NCI-H146 treated with DMSO at 0.1 percent for 48 hours (cell line): ENCODE measurements around the gene COQ8B.
"Not testable (repeated sequence)": the region's sequence is repeated elsewhere in the genome, so short reads cannot be mapped to it uniquely, and the experiment has no call there.

ENCODE experiments used
- DNase-seq: peaks from one replicate; lab custom pipeline; 2025; ENCODE audit not compliant: unreplicated experiment; lab: John Stamatoyannopoulos, UW

The COQ8B gene

GRCh38 chr19:40742477-40742876, 25.8 kb upstream of the COQ8B start:
- no peak for DNase-seq

GRCh38 chr19:40741527-40742390, 25.1 kb upstream of the COQ8B start:
- no peak for DNase-seq

GRCh38 chr19:40740747-40741146, 24.1 kb upstream of the COQ8B start:
- no peak for DNase-seq

GRCh38 chr19:40739871-40740703, 23.4 kb upstream of the COQ8B start:
- DNase-seq, result no peak

- DNase-seq, result no peak
Observed at GRCh38 chr19:40739030-40739839, 22.5 kb upstream of the COQ8B start.

GRCh38 chr19:40737102-40737644, 20.5 kb upstream of the COQ8B start:
- no peak for DNase-seq

GRCh38 chr19:40736661-40737060, 20.0 kb upstream of the COQ8B start:
- no peak for DNase-seq

GRCh38 chr19:40735013-40735771, 18.5 kb upstream of the COQ8B start:
- no peak for DNase-seq

- no peak for DNase-seq
Observed at GRCh38 chr19:40733149-40733548, 16.5 kb upstream of the COQ8B start.

- not testable (repeated sequence) for DNase-seq
Observed at GRCh38 chr19:40732304-40732703, 15.6 kb upstream of the COQ8B start.

GRCh38 chr19:40730065-40730464, 13.4 kb upstream of the COQ8B start:
- DNase-seq, result not testable (repeated sequence)

- DNase-seq, result no peak
Observed at GRCh38 chr19:40726279-40726678, 9.6 kb upstream of the COQ8B start.

GRCh38 chr19:40724855-40725254, 8.2 kb upstream of the COQ8B start:
- DNase-seq, result no peak

GRCh38 chr19:40724315-40724714, 7.6 kb upstream of the COQ8B start:
- no peak for DNase-seq

GRCh38 chr19:40723661-40724254, 7.1 kb upstream of the COQ8B start:
- no peak for DNase-seq

GRCh38 chr19:40721936-40722661, 5.4 kb upstream of the COQ8B start:
- DNase-seq, result no peak

GRCh38 chr19:40721140-40721486, 4.4 kb upstream of the COQ8B start:
- no peak for DNase-seq

GRCh38 chr19:40719414-40719894, 2.8 kb upstream of the COQ8B start:
- DNase-seq, result no peak

- no peak for DNase-seq
Observed at GRCh38 chr19:40718774-40719391, 2.2 kb upstream of the COQ8B start.
